ENCODE measurements around the gene TM7SF2. TPM values are rescaled to one million over a fixed set of nuclear protein-coding genes. Genes with fewer than 3 reads are reported as not detected.

Gene TM7SF2
- total RNA-seq, 2 donors from 2014 or later = 97.9 to 108 TPM

- Histone ChIP-seq H3K4me1 (ENCODE audit: control insufficient read depth, insufficient read depth, low read length) (no peaks in the 10 kb centered on the region), H3K4me3 (ENCODE audit: low read length) (no peak overlapping the region), H3K9me3 (ENCODE audit: control insufficient read depth, low read length) (no peaks in the 10 kb centered on the region), H3K27ac (ENCODE audit: low read depth, low read length) (no peak overlapping the region), H3K27me3 (ENCODE audit: control insufficient read depth, insufficient read depth, low read length, poor library complexity, severe bottlenecking) (no peaks in the 10 kb centered on the region), H3K9ac (ENCODE audit: extremely low read depth, low read length, poor library complexity, severe bottlenecking) (no peak overlapping the region), H3K36me3 (ENCODE audit: control insufficient read depth, insufficient read depth, low read length) (peaks cover 47% of the 10 kb centered on the region)
- Mint-ChIP-seq H3K4me3 (no peak overlapping the region), H3K27ac (no peak overlapping the region), H3K9me3 (no peaks in the 10 kb centered on the region), H3K36me3 (ENCODE audit: low read depth) (peaks cover 48% of the 10 kb centered on the region), H3K4me1 (peaks cover 8% of the 10 kb centered on the region), H3K27me3 (ENCODE audit: insufficient read depth) (no peaks in the 10 kb centered on the region)
- TF ChIP-seq CTCF (conservative IDR thresholded peaks at IDR 0.05) = no peak
- no peak for DNase-seq
- WGBS, 2 experiments (ENCODE audit: insufficient coverage in 1 of 2, insufficient read length in 1 of 2) = 93 to 97% methylated on average over 5 to 9 of the region's 9 CpGs
These were observed 32.8 kb upstream of the TM7SF2 start for GRCh38 chr11:65078786-65079342.

- peak overlapping the region; percentile 89 for H3K9ac ChIP-seq (ENCODE audit: extremely low read depth, low read length, poor library complexity, severe bottlenecking)
- 2 to 5% methylated on average over 8 to 13 of the region's 13 CpGs for WGBS, 2 experiments (ENCODE audit: insufficient coverage in 1 of 2, insufficient read length in 1 of 2)
- Mint-ChIP-seq H3K27me3 (ENCODE audit: insufficient read depth) (no peaks in the 10 kb centered on the region), H3K27ac (peak overlapping the region; percentile 98), H3K9me3 (no peaks in the 10 kb centered on the region), H3K36me3 (ENCODE audit: low read depth) (peaks cover 42% of the 10 kb centered on the region), H3K4me1 (peaks cover 6% of the 10 kb centered on the region), H3K4me3 (peak overlapping the region; percentile 91)
- H3K36me3 ChIP-seq (ENCODE audit: control insufficient read depth, insufficient read depth, low read length) = peaks cover 55% of the 10 kb centered on the region
- peak overlapping the region; percentile 99 for H3K4me3 ChIP-seq (ENCODE audit: low read length)
- no peak overlapping the region for H3K27ac ChIP-seq (ENCODE audit: low read depth, low read length)
- no peaks in the 10 kb centered on the region for H3K4me1 ChIP-seq (ENCODE audit: control insufficient read depth, insufficient read depth, low read length)
- no peaks in the 10 kb centered on the region for H3K9me3 ChIP-seq (ENCODE audit: control insufficient read depth, low read length)
- no peak for TF ChIP-seq CTCF (conservative IDR thresholded peaks at IDR 0.05)
- DNase-seq = no peak
- H3K27me3 ChIP-seq (ENCODE audit: control insufficient read depth, insufficient read depth, low read length, poor library complexity, severe bottlenecking) = no peaks in the 10 kb centered on the region
These were observed 28.4 kb upstream of the TM7SF2 start for GRCh38 chr11:65083134-65083833.

- H3K9me3 Mint-ChIP-seq = no peaks in the 10 kb centered on the region
- peak within 1 kb of the TSS; percentile 98 for H3K27ac Mint-ChIP-seq
- Histone ChIP-seq H3K4me1 (ENCODE audit: control insufficient read depth, insufficient read depth, low read length) (no peaks in the 10 kb centered on the region), H3K27me3 (ENCODE audit: control insufficient read depth, insufficient read depth, low read length, poor library complexity, severe bottlenecking) (no peaks in the 10 kb centered on the region), H3K4me3 (ENCODE audit: low read length) (peak within 1 kb of the TSS; percentile 99), H3K9me3 (ENCODE audit: control insufficient read depth, low read length) (no peaks in the 10 kb centered on the region), H3K36me3 (ENCODE audit: control insufficient read depth, insufficient read depth, low read length) (peaks cover 55% of the 10 kb centered on the region), H3K27ac (ENCODE audit: low read depth, low read length) (peak within 1 kb of the TSS; percentile 50), H3K9ac (ENCODE audit: extremely low read depth, low read length, poor library complexity, severe bottlenecking) (peak within 1 kb of the TSS; percentile 89)
- peak within 1 kb of the TSS; percentile 91 for H3K4me3 Mint-ChIP-seq
- no peaks in the 10 kb centered on the region for H3K27me3 Mint-ChIP-seq (ENCODE audit: insufficient read depth)
- WGBS, 2 experiments (ENCODE audit: insufficient coverage in 1 of 2, insufficient read length in 1 of 2) = 0% methylated on average over 41 to 79 of the region's 79 CpGs
- peak; percentile 97 for DNase-seq
- H3K4me1 Mint-ChIP-seq = peaks cover 6% of the 10 kb centered on the region
- no peak for TF ChIP-seq CTCF (conservative IDR thresholded peaks at IDR 0.05)
- peaks cover 44% of the 10 kb centered on the region for H3K36me3 Mint-ChIP-seq (ENCODE audit: low read depth)
These were observed 27.7 kb upstream of the TM7SF2 start, which contains the start of the genes CDCA5 and ZFPL1 for GRCh38 chr11:65083834-65084597. CDCA5 (minus strand) TSS chr11:65084040; CDS start chr11:65083978, 62 bp downstream. ZFPL1 (plus strand) TSS chr11:65084222; CDS start chr11:65084699, 477 bp downstream.
